ENCODE data around the gene NTRK2. TPM values are rescaled to one million over a fixed set of nuclear protein-coding genes. Genes with fewer than 3 reads are reported as not detected.

The NTRK2 gene
- total RNA-seq, 1 donor from 2014 or later: 65.0 TPM

- Mint-ChIP-seq H3K27ac (no peak overlapping the region), H3K4me1 (peaks cover 21% of the 10 kb centered on the region), H3K27me3 (ENCODE audit: low read depth) (peaks cover 7% of the 10 kb centered on the region), H3K4me3 (no peak overlapping the region), H3K9me3 (no peaks in the 10 kb centered on the region), H3K36me3 (no peaks in the 10 kb centered on the region)
- no peak for DNase-seq (ENCODE audit: low spot score in 2 of 2, unreplicated experiment in 2 of 2)
- TF ChIP-seq, protein P1, sequence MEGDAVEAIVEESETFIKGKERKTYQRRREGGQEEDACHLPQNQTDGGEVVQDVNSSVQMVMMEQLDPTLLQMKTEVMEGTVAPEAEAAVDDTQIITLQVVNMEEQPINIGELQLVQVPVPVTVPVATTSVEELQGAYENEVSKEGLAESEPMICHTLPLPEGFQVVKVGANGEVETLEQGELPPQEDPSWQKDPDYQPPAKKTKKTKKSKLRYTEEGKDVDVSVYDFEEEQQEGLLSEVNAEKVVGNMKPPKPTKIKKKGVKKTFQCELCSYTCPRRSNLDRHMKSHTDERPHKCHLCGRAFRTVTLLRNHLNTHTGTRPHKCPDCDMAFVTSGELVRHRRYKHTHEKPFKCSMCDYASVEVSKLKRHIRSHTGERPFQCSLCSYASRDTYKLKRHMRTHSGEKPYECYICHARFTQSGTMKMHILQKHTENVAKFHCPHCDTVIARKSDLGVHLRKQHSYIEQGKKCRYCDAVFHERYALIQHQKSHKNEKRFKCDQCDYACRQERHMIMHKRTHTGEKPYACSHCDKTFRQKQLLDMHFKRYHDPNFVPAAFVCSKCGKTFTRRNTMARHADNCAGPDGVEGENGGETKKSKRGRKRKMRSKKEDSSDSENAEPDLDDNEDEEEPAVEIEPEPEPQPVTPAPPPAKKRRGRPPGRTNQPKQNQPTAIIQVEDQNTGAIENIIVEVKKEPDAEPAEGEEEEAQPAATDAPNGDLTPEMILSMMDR (IDR thresholded peaks at IDR 0.05; ENCODE audit: unreplicated experiment): no peak
Measured at GRCh38 chr9:84838879-84839278, 169.3 kb downstream of the NTRK2 start.

DNA sequence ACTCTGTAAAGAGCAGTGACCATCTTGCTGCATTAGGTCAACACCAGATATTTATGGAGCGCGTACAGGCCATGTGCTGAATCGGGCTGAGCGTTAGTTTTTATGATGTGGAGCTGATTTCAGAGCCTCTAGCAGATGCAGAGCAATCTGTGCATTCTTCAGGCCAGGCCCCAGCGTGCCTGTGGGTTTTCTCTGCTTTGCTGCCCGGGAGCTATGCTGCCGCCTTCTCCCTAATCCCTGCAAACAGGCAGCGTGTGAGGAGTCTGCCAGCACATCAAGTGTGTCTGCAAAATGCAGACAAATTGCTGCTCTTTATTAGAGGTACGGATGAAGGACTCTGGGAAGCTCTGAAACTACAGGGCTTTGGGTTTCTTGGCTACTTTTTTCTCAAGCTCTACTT lies 170.0 kb downstream of the NTRK2 start:
- TF ChIP-seq, protein P1 (IDR thresholded peaks at IDR 0.05; ENCODE audit: unreplicated experiment): no peak
- no peak overlapping the region for H3K4me3 Mint-ChIP-seq
- no peak overlapping the region for H3K27ac Mint-ChIP-seq
- H3K36me3 Mint-ChIP-seq: no peaks in the 10 kb centered on the region
- peaks cover 21% of the 10 kb centered on the region for H3K4me1 Mint-ChIP-seq
- DNase-seq (ENCODE audit: low spot score in 2 of 2, unreplicated experiment in 2 of 2): peak in 1 of 2 experiments; percentile 49
- H3K9me3 Mint-ChIP-seq: no peaks in the 10 kb centered on the region
- H3K27me3 Mint-ChIP-seq (ENCODE audit: low read depth): peaks cover 7% of the 10 kb centered on the region

DNA sequence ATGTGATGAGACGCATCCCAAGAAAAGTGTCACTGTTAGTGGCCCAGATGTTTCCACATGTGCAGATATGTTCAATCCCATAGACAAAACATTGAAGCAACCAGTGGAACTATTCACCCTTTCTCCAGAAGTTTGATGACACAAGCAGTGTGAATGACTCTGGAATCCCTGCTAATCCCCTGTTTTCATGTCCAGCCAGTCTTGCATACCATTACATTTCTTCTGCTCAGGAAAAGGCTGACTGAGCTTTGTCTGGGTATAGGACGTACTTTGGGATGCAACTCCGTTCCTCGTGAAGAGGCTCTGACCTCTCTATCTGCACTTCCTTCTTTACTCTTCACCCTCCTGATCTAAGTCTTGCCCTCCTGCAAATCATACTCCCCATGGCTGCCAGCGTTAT lies 172.4 kb downstream of the NTRK2 start:
- TF ChIP-seq, protein P1 (IDR thresholded peaks at IDR 0.05; ENCODE audit: unreplicated experiment): no peak
- no peak overlapping the region for H3K27ac Mint-ChIP-seq

GRCh38 chr9:84843175-84843824 lies 173.8 kb downstream of the NTRK2 start:
- TF ChIP-seq, protein P1 (IDR thresholded peaks at IDR 0.05; ENCODE audit: unreplicated experiment): no peak
- no peak for DNase-seq (ENCODE audit: low spot score in 2 of 2, unreplicated experiment in 2 of 2)
- H3K4me1 Mint-ChIP-seq: peaks cover 21% of the 10 kb centered on the region
- H3K27me3 Mint-ChIP-seq (ENCODE audit: low read depth): peaks cover 7% of the 10 kb centered on the region
- no peak overlapping the region for H3K27ac Mint-ChIP-seq
- H3K9me3 Mint-ChIP-seq: peaks cover 4% of the 10 kb centered on the region
- H3K4me3 Mint-ChIP-seq: no peak overlapping the region
- H3K36me3 Mint-ChIP-seq: no peaks in the 10 kb centered on the region

More for the DNA sequence above, 172.4 kb downstream of the NTRK2 start:
- peaks cover 4% of the 10 kb centered on the region for H3K9me3 Mint-ChIP-seq
- no peak overlapping the region for H3K4me3 Mint-ChIP-seq
- no peaks in the 10 kb centered on the region for H3K36me3 Mint-ChIP-seq
- no peak for DNase-seq (ENCODE audit: low spot score in 2 of 2, unreplicated experiment in 2 of 2)
- peaks cover 7% of the 10 kb centered on the region for H3K27me3 Mint-ChIP-seq (ENCODE audit: low read depth)
- peaks cover 21% of the 10 kb centered on the region for H3K4me1 Mint-ChIP-seq

DNA sequence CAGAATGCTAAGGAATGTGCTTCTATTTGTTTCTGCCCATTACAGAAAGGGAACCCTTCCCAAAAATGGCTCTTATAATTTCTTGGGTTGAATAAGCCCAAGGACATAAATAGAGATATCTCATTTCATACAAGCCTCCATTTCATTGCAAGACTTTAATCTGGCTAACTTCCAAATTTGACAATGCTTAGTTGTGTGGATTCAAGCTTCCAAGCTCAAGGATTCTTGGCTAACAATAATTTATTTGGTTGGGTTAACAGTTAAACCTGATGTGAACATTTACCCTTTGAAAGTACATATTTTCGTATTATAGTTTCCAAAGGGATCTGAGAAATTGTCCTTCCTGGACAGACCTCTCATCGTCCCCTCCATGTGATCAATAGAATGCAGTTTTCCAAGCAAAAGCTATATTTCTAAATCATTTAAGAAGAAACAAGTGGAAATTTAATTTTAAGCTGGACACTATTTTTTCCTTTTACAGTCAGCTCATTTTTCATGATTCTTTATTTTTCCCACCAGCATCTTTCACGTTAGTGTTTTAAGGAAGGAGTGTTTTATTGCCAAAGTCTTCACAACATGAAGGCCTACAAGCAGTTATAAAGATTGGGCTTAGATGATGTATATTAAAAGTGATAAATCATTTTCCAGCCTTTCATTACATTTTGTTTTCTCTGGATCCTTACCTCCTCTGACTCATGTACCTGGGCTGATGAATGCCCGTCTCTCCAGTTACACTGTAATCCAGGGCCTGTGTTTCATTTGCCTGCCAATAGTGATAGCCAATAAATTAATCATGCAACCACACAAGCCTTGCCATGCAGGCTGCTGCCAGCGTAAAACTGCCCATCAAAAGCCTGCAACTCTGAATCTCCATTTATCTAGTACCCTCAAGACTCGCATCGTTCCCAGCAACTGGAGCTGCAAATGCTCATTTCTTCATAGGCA lies 176.7 kb downstream of the NTRK2 start:
- Mint-ChIP-seq H3K4me3 (no peak overlapping the region), H3K36me3 (no peaks in the 10 kb centered on the region), H3K4me1 (peaks cover under 1% of the 10 kb centered on the region), H3K27ac (no peak overlapping the region), H3K9me3 (peaks cover 4% of the 10 kb centered on the region), H3K27me3 (ENCODE audit: low read depth) (peaks cover 4% of the 10 kb centered on the region)
- TF ChIP-seq, protein P1 (IDR thresholded peaks at IDR 0.05; ENCODE audit: unreplicated experiment): no peak
- DNase-seq (ENCODE audit: low spot score in 2 of 2, unreplicated experiment in 2 of 2): no peak
